ENCODE measurements around the gene KDM6B. TPM values are rescaled to one million over a fixed set of nuclear protein-coding genes. Genes with fewer than 3 reads are reported as not detected.

KDM6B gene
- total RNA-seq, 5 donors from 2014 or later (not counting 1 experiment from before 2014, with no cell fraction given), result 87.3 to 180 (median 108) TPM

GRCh38 chr17:7852262-7852670 is 18.2 kb downstream of the KDM6B start:
- no peaks in the 10 kb centered on the region for H3K9me3 ChIP-seq
- Mint-ChIP-seq H3K27ac (peak overlapping the region; percentile 49 to 79), H3K4me3 (peak overlapping the region in 1 of 3 donors; percentile 70), H3K36me3 (peaks cover 8% of the 10 kb centered on the region), H3K27me3 (no peaks in the 10 kb centered on the region), H3K9me3 (no peaks in the 10 kb centered on the region), H3K4me1 (peaks cover 16 to 23% (median 21%) of the 10 kb centered on the region in 3 donors)
- peaks cover 5 to 38% of the 10 kb centered on the region in 2 donors for H3K36me3 ChIP-seq (ENCODE audit: control insufficient read depth in 2 of 2, extremely low read depth in 1 of 2, insufficient read depth in 1 of 2, low read length in 1 of 2)
- WGBS (ENCODE audit: insufficient coverage), result 85% methylated on average over 9 of the region's 20 CpGs
- CTCF ChIA-PET, result no interaction called here
- no peaks in the 10 kb centered on the region for H3K27me3 ChIP-seq (replicated peaks in 1 of 2; ENCODE audit: control insufficient read depth in 2 of 2, extremely low read depth in 1 of 2, insufficient read depth in 2 of 2, low read length in 1 of 2)
- ATAC-seq (replicated peaks in 1 of 4) (no peak), DNase-seq (peak in 1 of 35 experiments; percentile 22)
- peaks cover 10 to 42% of the 10 kb centered on the region in 2 experiments for H3K4me1 ChIP-seq (ENCODE audit: control insufficient read depth in 1 of 2, extremely low read depth in 1 of 2, insufficient read depth in 2 of 2, low read length in 2 of 2)
- no peak overlapping the region for H3K4me3 ChIP-seq (ENCODE audit: control insufficient read depth in 1 of 2, extremely low read depth in 1 of 2, low read length in 1 of 2)
- peak overlapping the region; percentile 11 for H3K27ac ChIP-seq (ENCODE audit: low read length)
- POLR2A ChIA-PET, result no interaction called here

- Histone ChIP-seq H3K9me3 (no peaks in the 10 kb centered on the region), H3K4me3 (ENCODE audit: control insufficient read depth in 1 of 2, extremely low read depth in 1 of 2, low read length in 1 of 2) (no peak overlapping the region), H3K36me3 (ENCODE audit: control insufficient read depth in 2 of 2, extremely low read depth in 1 of 2, insufficient read depth in 1 of 2, low read length in 1 of 2) (peaks cover 5 to 34% of the 10 kb centered on the region in 2 donors), H3K4me1 (ENCODE audit: control insufficient read depth in 1 of 2, extremely low read depth in 1 of 2, insufficient read depth in 2 of 2, low read length in 2 of 2) (peaks cover 10 to 42% of the 10 kb centered on the region in 2 experiments), H3K27ac (ENCODE audit: low read length) (no peak overlapping the region), H3K27me3 (replicated peaks in 1 of 2; ENCODE audit: control insufficient read depth in 2 of 2, extremely low read depth in 1 of 2, insufficient read depth in 2 of 2, low read length in 1 of 2) (no peaks in the 10 kb centered on the region)
- POLR2A ChIA-PET, result interaction anchor here in 1 of 2 donors (0.6 kb wide), 1 partner anchor 52 kb away, joined by 3 read pairs; no protein-coding TSS in a partner anchor
- Mint-ChIP-seq H3K27ac (no peak overlapping the region), H3K4me1 (peaks cover 16 to 23% (median 21%) of the 10 kb centered on the region in 3 donors), H3K4me3 (no peak overlapping the region), H3K27me3 (no peaks in the 10 kb centered on the region), H3K9me3 (no peaks in the 10 kb centered on the region), H3K36me3 (peaks cover 8% of the 10 kb centered on the region)
- DNase-seq (peak in 4 of 35 experiments; percentile 6 to 34 (median 18)), ATAC-seq (replicated peaks in 1 of 4) (no peak)
- CTCF ChIA-PET, result interaction anchor here (0.6 to 0.7 kb wide), 2 partner anchors 32 to 212 kb away, joined by 3 to 8 read pairs; no protein-coding TSS in a partner anchor
- 97% methylated on average over 38 of the region's 51 CpGs for WGBS (ENCODE audit: insufficient coverage)
Measured at GRCh38 chr17:7852919-7853690, 19.1 kb downstream of the KDM6B start.

GRCh38 chr17:7853691-7854038 is 19.6 kb downstream of the KDM6B start:
- ATAC-seq (replicated peaks in 1 of 4), result no peak
- POLR2A ChIA-PET, result interaction anchor here in 1 of 2 donors (0.6 kb wide), 1 partner anchor 52 kb away, joined by 3 read pairs; no protein-coding TSS in a partner anchor
- peak in 1 of 35 experiments; percentile 31 for DNase-seq

GRCh38 chr17:7854078-7854777 is 20.2 kb downstream of the KDM6B start:
- H3K9me3 ChIP-seq, result no peaks in the 10 kb centered on the region
- ChIA-PET CTCF (no interaction called here), POLR2A (no interaction called here)
- DNase-seq (peak in 1 of 35 experiments; percentile 10), ATAC-seq (replicated peaks in 1 of 4) (no peak)
- peaks cover 16 to 23% (median 21%) of the 10 kb centered on the region in 3 donors for H3K4me1 Mint-ChIP-seq
- H3K27me3 Mint-ChIP-seq, result no peaks in the 10 kb centered on the region
- peaks cover 8% of the 10 kb centered on the region for H3K36me3 Mint-ChIP-seq
- peaks cover 3 to 26% of the 10 kb centered on the region in 2 donors for H3K36me3 ChIP-seq (ENCODE audit: control insufficient read depth in 2 of 2, extremely low read depth in 1 of 2, insufficient read depth in 1 of 2, low read length in 1 of 2)
- peaks cover 15 to 53% of the 10 kb centered on the region in 2 experiments for H3K4me1 ChIP-seq (ENCODE audit: control insufficient read depth in 1 of 2, extremely low read depth in 1 of 2, insufficient read depth in 2 of 2, low read length in 2 of 2)
- H3K27ac ChIP-seq (ENCODE audit: low read length), result no peak overlapping the region
- no peaks in the 10 kb centered on the region for H3K27me3 ChIP-seq (replicated peaks in 1 of 2; ENCODE audit: control insufficient read depth in 2 of 2, extremely low read depth in 1 of 2, insufficient read depth in 2 of 2, low read length in 1 of 2)
- WGBS (ENCODE audit: insufficient coverage), result 87% methylated on average over 3 of the region's 31 CpGs
- no peak overlapping the region for H3K4me3 ChIP-seq (ENCODE audit: control insufficient read depth in 1 of 2, extremely low read depth in 1 of 2, low read length in 1 of 2)
- H3K9me3 Mint-ChIP-seq, result no peaks in the 10 kb centered on the region
- H3K4me3 Mint-ChIP-seq, result peak overlapping the region in 1 of 3 donors; percentile 33
- no peak overlapping the region for H3K27ac Mint-ChIP-seq

More at GRCh38 chr17:7853691-7854038, 19.6 kb downstream of the KDM6B start:
- Mint-ChIP-seq H3K4me1 (peaks cover 16 to 23% (median 21%) of the 10 kb centered on the region in 3 donors), H3K4me3 (peak overlapping the region in 1 of 3 donors; percentile 33), H3K27ac (no peak overlapping the region), H3K27me3 (no peaks in the 10 kb centered on the region), H3K9me3 (no peaks in the 10 kb centered on the region), H3K36me3 (peaks cover 8% of the 10 kb centered on the region)
- WGBS (ENCODE audit: insufficient coverage), result 87% methylated on average over 15 of the region's 21 CpGs
- peaks cover 5 to 30% of the 10 kb centered on the region in 2 donors for H3K36me3 ChIP-seq (ENCODE audit: control insufficient read depth in 2 of 2, extremely low read depth in 1 of 2, insufficient read depth in 1 of 2, low read length in 1 of 2)
- CTCF ChIA-PET, result interaction anchor here (0.6 to 0.7 kb wide), 2 partner anchors 32 to 212 kb away, joined by 3 to 8 read pairs; no protein-coding TSS in a partner anchor
- no peaks in the 10 kb centered on the region for H3K9me3 ChIP-seq
- H3K4me3 ChIP-seq (ENCODE audit: control insufficient read depth in 1 of 2, extremely low read depth in 1 of 2, low read length in 1 of 2), result no peak overlapping the region
- H3K27ac ChIP-seq (ENCODE audit: low read length), result no peak overlapping the region
- no peaks in the 10 kb centered on the region for H3K27me3 ChIP-seq (replicated peaks in 1 of 2; ENCODE audit: control insufficient read depth in 2 of 2, extremely low read depth in 1 of 2, insufficient read depth in 2 of 2, low read length in 1 of 2)
- peaks cover 15 to 48% of the 10 kb centered on the region in 2 experiments for H3K4me1 ChIP-seq (ENCODE audit: control insufficient read depth in 1 of 2, extremely low read depth in 1 of 2, insufficient read depth in 2 of 2, low read length in 2 of 2)

DNA sequence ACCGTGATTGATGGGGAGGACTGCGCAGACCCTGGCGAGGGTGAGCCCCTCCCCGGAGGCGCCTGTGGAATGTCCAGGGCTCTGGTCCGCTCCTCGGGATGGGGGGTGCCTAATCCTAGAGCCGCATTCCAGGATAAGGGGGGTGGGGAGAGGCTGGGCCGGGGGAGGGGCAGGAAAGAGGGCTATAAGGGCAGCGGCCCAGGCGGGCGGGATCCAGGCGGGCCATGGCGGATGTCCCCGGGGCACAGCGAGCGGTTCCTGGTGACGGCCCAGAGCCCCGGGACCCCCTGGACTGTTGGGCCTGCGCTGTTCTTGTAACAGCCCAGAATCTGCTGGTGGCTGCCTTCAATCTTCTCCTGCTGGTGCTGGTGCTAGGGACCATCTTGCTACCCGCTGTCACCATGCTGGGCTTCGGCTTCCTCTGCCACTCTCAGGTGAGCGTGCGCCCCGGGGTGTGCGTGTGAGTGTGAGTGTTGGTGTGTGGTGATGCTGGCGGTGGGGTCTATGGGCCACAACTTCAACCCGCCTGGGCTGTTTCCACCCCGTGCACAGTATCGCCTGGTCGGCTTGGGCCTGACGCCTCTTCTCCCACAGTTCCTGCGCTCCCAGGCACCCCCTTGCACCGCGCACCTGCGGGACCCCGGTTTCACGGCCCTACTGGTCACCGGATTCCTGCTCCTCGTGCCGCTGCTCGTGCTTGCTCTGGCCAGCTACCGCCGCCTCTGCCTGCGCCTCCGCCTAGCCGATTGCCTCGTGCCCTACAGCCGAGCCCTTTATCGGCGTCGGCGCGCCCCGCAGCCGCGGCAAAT is 21.0 kb downstream of the KDM6B start, which contains the start of gene TMEM88:
TMEM88 (plus strand) TSS at position 216 of the 809 bp plus-strand sequence; CDS start at position 225, 9 bp downstream.
- Histone ChIP-seq H3K4me3 (ENCODE audit: control insufficient read depth in 1 of 2, extremely low read depth in 1 of 2, low read length in 1 of 2) (no peak within 1 kb of the TSS), H3K27me3 (replicated peaks in 1 of 2; ENCODE audit: control insufficient read depth in 2 of 2, extremely low read depth in 1 of 2, insufficient read depth in 2 of 2, low read length in 1 of 2) (no peaks in the 10 kb centered on the region), H3K27ac (ENCODE audit: low read length) (no peak within 1 kb of the TSS), H3K36me3 (ENCODE audit: control insufficient read depth in 2 of 2, extremely low read depth in 1 of 2, insufficient read depth in 1 of 2, low read length in 1 of 2) (peaks cover 3 to 20% of the 10 kb centered on the region in 2 donors), H3K9me3 (no peaks in the 10 kb centered on the region), H3K4me1 (ENCODE audit: control insufficient read depth in 1 of 2, extremely low read depth in 1 of 2, insufficient read depth in 2 of 2, low read length in 2 of 2) (peaks cover 15 to 53% of the 10 kb centered on the region in 2 experiments)
- H3K4me1 Mint-ChIP-seq, result peaks cover 16 to 25% (median 21%) of the 10 kb centered on the region in 3 donors
- POLR2A ChIA-PET, result interaction anchor here in 1 of 2 donors (0.6 to 0.7 kb wide), 2 partner anchors 10 to 43 kb away, joined by 6 to 13 read pairs; no protein-coding TSS in a partner anchor
- CTCF ChIA-PET, result no interaction called here
- DNase-seq, result peak in 4 of 35 experiments; percentile 24 to 38 (median 26)
- peaks cover 7% of the 10 kb centered on the region for H3K36me3 Mint-ChIP-seq
- peak within 1 kb of the TSS in 1 of 2 donors; percentile 48 for H3K27ac Mint-ChIP-seq
- H3K9me3 Mint-ChIP-seq, result no peaks in the 10 kb centered on the region
- H3K27me3 Mint-ChIP-seq, result no peaks in the 10 kb centered on the region
- H3K4me3 Mint-ChIP-seq, result peak within 1 kb of the TSS in 2 of 3 donors; percentile 13 to 33
- no peak for ATAC-seq (replicated peaks in 1 of 4)
- WGBS (ENCODE audit: insufficient coverage), result 92% methylated on average over 45 of the region's 57 CpGs

Data from T-cell (primary cell).